ENCODE measurements around the gene USP49.
"Not testable (repeated sequence)": the region's sequence is repeated elsewhere in the genome, so short reads cannot be mapped to it uniquely, and the experiment has no call there.

Gene USP49

GRCh38 chr6:41778895-41779294 is 116.3 kb downstream of the USP49 start:
- DNase-seq: no peak

- DNase-seq: no peak
Measured at GRCh38 chr6:41777551-41778285, 117.5 kb downstream of the USP49 start.

GRCh38 chr6:41775293-41775882 is 119.8 kb downstream of the USP49 start:
- DNase-seq: no peak

GRCh38 chr6:41774841-41775240 is 120.3 kb downstream of the USP49 start:
- no peak for DNase-seq

GRCh38 chr6:41771058-41771983 is 123.9 kb downstream of the USP49 start:
- no peak for DNase-seq

- DNase-seq: no peak
Measured at GRCh38 chr6:41770381-41771057, 124.7 kb downstream of the USP49 start.

- DNase-seq: no peak
Measured at GRCh38 chr6:41769376-41769775, 125.8 kb downstream of the USP49 start.

GRCh38 chr6:41768545-41769308 is 126.4 kb downstream of the USP49 start:
- no peak for DNase-seq

GRCh38 chr6:41767112-41767833 is 127.9 kb downstream of the USP49 start:
- DNase-seq: no peak

- not testable (repeated sequence) for DNase-seq
Measured at GRCh38 chr6:41766043-41766664, 129.0 kb downstream of the USP49 start.

- DNase-seq: no peak
Measured at GRCh38 chr6:41763470-41763869, 131.7 kb downstream of the USP49 start.

GRCh38 chr6:41759905-41760579 is 135.1 kb downstream of the USP49 start:
- no peak for DNase-seq

GRCh38 chr6:41759106-41759904 is 135.9 kb downstream of the USP49 start:
- DNase-seq: no peak

- DNase-seq: no peak
Measured at GRCh38 chr6:41758641-41759035, 136.5 kb downstream of the USP49 start.

GRCh38 chr6:41757931-41758640 is 137.1 kb downstream of the USP49 start:
- no peak for DNase-seq

- DNase-seq: no peak
Measured at GRCh38 chr6:41757271-41757670, 137.9 kb downstream of the USP49 start.

- no peak for DNase-seq
Measured at GRCh38 chr6:41756354-41756753, 138.8 kb downstream of the USP49 start.

- no peak for DNase-seq
Measured at GRCh38 chr6:41755895-41756294, 139.3 kb downstream of the USP49 start.

GRCh38 chr6:41750374-41750773 is 144.8 kb downstream of the USP49 start:
- DNase-seq: no peak
